ENCODE results near the gene LRRC10B.

- TF ChIP-seq REST (IDR thresholded peaks at IDR 0.05; ENCODE audit: insufficient read depth in 1 of 2, low read depth in 2 of 2, low read length in 2 of 2), result no peak
- no peak for TF ChIP-seq TAF1 (IDR thresholded peaks at IDR 0.05; ENCODE audit: borderline replicate concordance, insufficient read depth, low read length)
- no peak for TF ChIP-seq FOXP2 (optimal IDR thresholded peaks at IDR 0.05; ENCODE audit: borderline replicate concordance, extremely low read depth, extremely low read length, insufficient read depth)
- no peak for TF ChIP-seq POLR2AphosphoS5 (IDR thresholded peaks at IDR 0.05; ENCODE audit: low read depth, low read length)
- no peak for TF ChIP-seq SIN3A (IDR thresholded peaks at IDR 0.05; ENCODE audit: borderline replicate concordance, insufficient read depth, low read length)
Measured at GRCh38 chr11:61486779-61487178, 21.8 kb upstream of the LRRC10B start.
